Measurements from ENCODE around the gene COMT.

DNA sequence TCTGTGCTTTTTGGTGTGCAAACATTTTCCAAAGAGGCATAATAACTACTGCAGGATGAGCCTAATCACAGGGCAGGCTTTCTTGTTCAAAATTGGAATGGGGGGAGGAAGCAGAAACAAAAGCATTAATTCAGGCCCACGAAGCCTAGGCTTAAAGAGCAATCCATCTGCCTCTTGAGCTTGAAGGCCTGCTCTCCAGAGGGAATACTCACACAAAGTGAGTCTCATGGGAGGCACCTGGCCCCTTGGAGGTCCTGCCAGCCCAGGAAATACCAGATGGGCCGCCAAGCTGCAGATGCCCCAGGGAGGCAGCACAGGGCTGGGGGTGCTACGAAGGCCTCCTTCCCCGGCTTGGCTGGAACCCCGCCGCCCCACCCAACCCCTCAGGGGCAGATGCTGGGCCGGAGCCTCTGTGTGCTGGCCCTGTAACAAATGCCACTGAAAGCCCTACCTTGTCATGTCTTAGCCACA lies 39.3 kb upstream of the COMT start:
- TF ChIP-seq, protein P1, sequence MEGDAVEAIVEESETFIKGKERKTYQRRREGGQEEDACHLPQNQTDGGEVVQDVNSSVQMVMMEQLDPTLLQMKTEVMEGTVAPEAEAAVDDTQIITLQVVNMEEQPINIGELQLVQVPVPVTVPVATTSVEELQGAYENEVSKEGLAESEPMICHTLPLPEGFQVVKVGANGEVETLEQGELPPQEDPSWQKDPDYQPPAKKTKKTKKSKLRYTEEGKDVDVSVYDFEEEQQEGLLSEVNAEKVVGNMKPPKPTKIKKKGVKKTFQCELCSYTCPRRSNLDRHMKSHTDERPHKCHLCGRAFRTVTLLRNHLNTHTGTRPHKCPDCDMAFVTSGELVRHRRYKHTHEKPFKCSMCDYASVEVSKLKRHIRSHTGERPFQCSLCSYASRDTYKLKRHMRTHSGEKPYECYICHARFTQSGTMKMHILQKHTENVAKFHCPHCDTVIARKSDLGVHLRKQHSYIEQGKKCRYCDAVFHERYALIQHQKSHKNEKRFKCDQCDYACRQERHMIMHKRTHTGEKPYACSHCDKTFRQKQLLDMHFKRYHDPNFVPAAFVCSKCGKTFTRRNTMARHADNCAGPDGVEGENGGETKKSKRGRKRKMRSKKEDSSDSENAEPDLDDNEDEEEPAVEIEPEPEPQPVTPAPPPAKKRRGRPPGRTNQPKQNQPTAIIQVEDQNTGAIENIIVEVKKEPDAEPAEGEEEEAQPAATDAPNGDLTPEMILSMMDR (IDR thresholded peaks at IDR 0.05) = no peak
- TF ChIP-seq POLR2A (IDR thresholded peaks at IDR 0.05) = no peak
